RWPE1 (cell line): Measurements from ENCODE around the gene ATIC.

Experiments
- CTCF ChIA-PET: fragments of 350-600 bp; sonication (Branson Sonifier 250); formaldehyde crosslinking; extraction: SDS; loops from one replicate; lab custom pipeline; 2021; lab: Yijun Ruan, JAX
- POLR2A ChIA-PET: fragments of 400-600 bp; formaldehyde crosslinking; extraction: SDS; loops from one replicate; lab custom pipeline; 2020; ENCODE audit warnings: antibody characterized with exemption; ENCODE audit not compliant: low non-redundant PET; lab: Yijun Ruan, JAX
- DNase-seq: peaks from one replicate; pipeline ENCODE4 v3.0.0; 2012; ENCODE audit warnings: low spot score
- H3K27ac ChIP-seq: fragments of 450-650 bp; 2 replicates; pipeline ENCODE4 v1.5.1; 2017
- CTCF ChIP-seq: fragments of 450-650 bp; conservative IDR thresholded peaks from 2 replicates; pipeline ENCODE4 v1.5.1; 2017; ENCODE audit warnings: low read depth, mild to moderate bottlenecking

Gene ATIC

GRCh38 chr2:215270118-215270451, 41.8 kb upstream of the ATIC start:
- CTCF ChIA-PET = interaction anchor here (0.6 to 1.5 kb wide), 19 partner anchors 14 to 1987 kb away, joined by 3 to 16 read pairs (median 5); no protein-coding TSS in a partner anchor
- no peak for DNase-seq
- TF ChIP-seq CTCF = peak; percentile 24
- POLR2A ChIA-PET = no interaction called here
- no peak overlapping the region for H3K27ac ChIP-seq

GRCh38 chr2:215271446-215271845, 40.4 kb upstream of the ATIC start:
- POLR2A ChIA-PET = interaction anchor here (0.6 kb wide), 1 partner anchor 26 kb away, joined by 3 read pairs; no protein-coding TSS in a partner anchor
- DNase-seq = no peak
- CTCF ChIA-PET = interaction anchor here (0.5 kb wide), 1 partner anchor 23 kb away, joined by 3 read pairs; no protein-coding TSS in a partner anchor
- H3K27ac ChIP-seq = no peak overlapping the region
- no peak for TF ChIP-seq CTCF

- H3K27ac ChIP-seq = no peak overlapping the region
- ChIA-PET CTCF (no interaction called here), POLR2A (no interaction called here)
- no peak for DNase-seq
- TF ChIP-seq CTCF = no peak
Measured at GRCh38 chr2:215272918-215273317, 38.9 kb upstream of the ATIC start.

- ChIA-PET CTCF (interaction anchor here (0.6 kb wide), 1 partner anchor 488 kb away, joined by 3 read pairs; no protein-coding TSS in a partner anchor), POLR2A (no interaction called here)
- TF ChIP-seq CTCF = no peak
- H3K27ac ChIP-seq = no peak overlapping the region
- no peak for DNase-seq
Measured at GRCh38 chr2:215274829-215275228, 37.0 kb upstream of the ATIC start.

GRCh38 chr2:215275824-215276223, 36.0 kb upstream of the ATIC start:
- no peak for TF ChIP-seq CTCF
- ChIA-PET CTCF (no interaction called here), POLR2A (no interaction called here)
- H3K27ac ChIP-seq = no peak overlapping the region
- DNase-seq = no peak

GRCh38 chr2:215277944-215278343, 33.9 kb upstream of the ATIC start:
- DNase-seq = no peak
- CTCF ChIA-PET = no interaction called here
- H3K27ac ChIP-seq = no peak overlapping the region
- TF ChIP-seq CTCF = no peak
- POLR2A ChIA-PET = no interaction called here
